DND-41 (cell line): ENCODE results near the gene CTNNBL1.

ENCODE experiments used
- CTCF ChIP-seq: IDR thresholded peaks from 2 replicates; pipeline ENCODE4 v1.5.1; 2012; ENCODE audit warnings: borderline replicate concordance, low read length, moderate library complexity, mild to moderate bottlenecking; ENCODE audit not compliant: poor library complexity, severe bottlenecking; ENCODE audit errors: extremely low read depth
- EZH2 ChIP-seq: IDR thresholded peaks from 3 replicates; pipeline ENCODE4 v1.6.1; 2012; ENCODE audit warnings: borderline replicate concordance, low read depth, mild to moderate bottlenecking, moderate library complexity, low read length, inconsistent platforms; ENCODE audit not compliant: severe bottlenecking

- TF ChIP-seq CTCF (no peak), EZH2 (no peak)
Measured at GRCh38 chr20:37816003-37816402, 122.2 kb downstream of the CTNNBL1 start.
